IMR-90 (cell line): ENCODE measurements around the gene CCL4. TPM values are rescaled to one million over a fixed set of nuclear protein-coding genes. Genes with fewer than 3 reads are reported as not detected.

ENCODE experiments used
- ATAC-seq: fragments of 200-7000 bp; cut with Tn5 transposase; 2 replicates; pipeline ENCODE4 v1.9.1; 2020; ENCODE audit warnings: low read depth, mild to moderate bottlenecking, moderate library complexity
- BruUV-seq: library from RNA; stranded (reverse); fragments of 400-500 nt; replicated peaks from 2 replicates; lab custom pipeline; 2021; lab: Mats Ljungman, UMichigan
- CTCF ChIA-PET: fragments of 300-600 bp; formaldehyde crosslinking; extraction: SDS; loops from one replicate; lab custom pipeline; 2021; ENCODE audit warnings: antibody characterized with exemption; lab: Yijun Ruan, JAX
- POLR2A ChIA-PET: fragments of 300-600 bp; sonication (Branson Sonifier 250); formaldehyde crosslinking; loops from one replicate; lab custom pipeline; 2022; ENCODE audit warnings: antibody characterized with exemption; ENCODE audit not compliant: unreplicated experiment; lab: Charles Lee
- DNase-seq: peaks from one replicate; pipeline ENCODE4 v3.0.0; 2013
- H2AFZ ChIP-seq: replicated peaks from 2 replicates; pipeline ENCODE3; 2013; ENCODE audit warnings: low read length, mild to moderate bottlenecking; ENCODE audit not compliant: poor library complexity
- H2AK5ac ChIP-seq: 2 replicates; pipeline ENCODE4 v1.6.1; 2013; ENCODE audit warnings: low read depth, low read length, inconsistent platforms
- H2AK9ac ChIP-seq: replicated peaks from 2 replicates; pipeline ENCODE3; 2013; ENCODE audit warnings: mild to moderate bottlenecking, low read depth, low read length, moderate library complexity; ENCODE audit not compliant: poor library complexity
- H2BK120ac ChIP-seq: 2 replicates; pipeline ENCODE4 v1.6.1; 2013; ENCODE audit warnings: low read depth, low read length, inconsistent platforms
- H2BK15ac ChIP-seq: 3 replicates; pipeline ENCODE4 v1.6.1; 2013; ENCODE audit warnings: low read depth, low read length, inconsistent platforms
- H2BK20ac ChIP-seq: 2 replicates; pipeline ENCODE4 v1.6.1; 2013; ENCODE audit warnings: low read depth, mild to moderate bottlenecking, inconsistent platforms, low read length, moderate library complexity
- H2BK5ac ChIP-seq: 2 replicates; pipeline ENCODE4 v1.6.1; 2013; ENCODE audit warnings: mild to moderate bottlenecking, low read depth, low read length, inconsistent platforms; ENCODE audit not compliant: poor library complexity, severe bottlenecking
- H3K14ac ChIP-seq: replicated peaks from 2 replicates; pipeline ENCODE4 v1.6.1; 2013; ENCODE audit warnings: low read depth, low read length, inconsistent platforms
- H3K18ac ChIP-seq: 2 replicates; pipeline ENCODE4 v1.6.1; 2013; ENCODE audit warnings: low read depth, low read length, control low read depth
- H3K23ac ChIP-seq: 2 replicates; pipeline ENCODE4 v1.6.1; 2013; ENCODE audit warnings: low read depth, low read length, inconsistent platforms
- H3K27ac ChIP-seq: 2 replicates; pipeline ENCODE4 v1.5.1; 2013; ENCODE audit warnings: mild to moderate bottlenecking, control low read depth, low read length; ENCODE audit not compliant: insufficient read depth
- H3K27me3 ChIP-seq: 2 replicates; pipeline ENCODE4 v1.6.1; 2013; ENCODE audit warnings: low read length; ENCODE audit not compliant: control insufficient read depth, insufficient read depth
- H3K36me3 ChIP-seq: 2 replicates; pipeline ENCODE4 v1.6.1; 2013; ENCODE audit warnings: low read length, mixed read lengths; ENCODE audit not compliant: control insufficient read depth, insufficient read depth
- H3K4ac ChIP-seq: 2 replicates; pipeline ENCODE4 v1.6.1; 2013; ENCODE audit warnings: low read depth, low read length, inconsistent platforms
- H3K4me1 ChIP-seq: 2 replicates; pipeline ENCODE4 v1.6.1; 2013; ENCODE audit warnings: low read length, mixed read lengths; ENCODE audit not compliant: control insufficient read depth, insufficient read depth
- H3K4me2 ChIP-seq: 2 replicates; pipeline ENCODE4 v1.6.1; 2013; ENCODE audit warnings: low read depth, mild to moderate bottlenecking, control low read depth, low read length, moderate library complexity
- H3K4me3 ChIP-seq: 2 replicates; pipeline ENCODE4 v1.5.1; 2013; ENCODE audit warnings: low read depth, mild to moderate bottlenecking, control low read depth, low read length, moderate library complexity; ENCODE audit not compliant: insufficient read depth
- H3K56ac ChIP-seq: 2 replicates; pipeline ENCODE4 v1.6.1; 2013; ENCODE audit warnings: low read length, inconsistent platforms; ENCODE audit not compliant: insufficient read depth; ENCODE audit errors: extremely low read depth
- H3K79me1 ChIP-seq, 2 experiments: 2 replicates each; pipeline ENCODE4 v1.6.1; 2013; ENCODE audit warnings: low read length in 2 of 2, inconsistent platforms in 1 of 2, low read depth in 1 of 2
- H3K9ac ChIP-seq: 2 replicates; pipeline ENCODE4 v1.6.1; 2013; ENCODE audit warnings: low read depth, low read length, control low read depth
- H3K9me1 ChIP-seq: 2 replicates; pipeline ENCODE4 v1.6.1; 2013; ENCODE audit warnings: low read length, inconsistent platforms; ENCODE audit not compliant: insufficient read depth
- H3K9me3 ChIP-seq: 2 replicates; pipeline ENCODE4 v1.6.1; 2013; ENCODE audit warnings: low read length; ENCODE audit not compliant: control insufficient read depth, insufficient read depth
- H4K20me1 ChIP-seq: 2 replicates; pipeline ENCODE4 v1.6.1; 2013; ENCODE audit warnings: low read length, inconsistent platforms; ENCODE audit not compliant: insufficient read depth
- H4K5ac ChIP-seq: 2 replicates; pipeline ENCODE4 v1.6.1; 2013; ENCODE audit warnings: mild to moderate bottlenecking, low read depth, low read length, control low read depth
- H4K8ac ChIP-seq, 2 experiments: 2 replicates each; pipeline ENCODE4 v1.6.1; 2013; ENCODE audit warnings: low read depth in 2 of 2, low read length in 2 of 2, control low read depth in 1 of 2, inconsistent platforms in 1 of 2
- H4K91ac ChIP-seq: 2 replicates; pipeline ENCODE4 v1.6.1; 2013; ENCODE audit warnings: low read depth, low read length, inconsistent platforms; ENCODE audit not compliant: insufficient read depth
- BHLHE40 ChIP-seq: fragments of 150-350 bp; IDR thresholded peaks from 2 replicates; pipeline ENCODE4 v1.6.1; 2016; ENCODE audit warnings: mild to moderate bottlenecking, low read depth, low read length
- CTCF ChIP-seq: conservative IDR thresholded peaks from 2 replicates; pipeline ENCODE4 v1.5.1; 2012; ENCODE audit warnings: mild to moderate bottlenecking, low read depth, low read length, improper control_type of control experiment
- MXI1 ChIP-seq: IDR thresholded peaks from 2 replicates; pipeline ENCODE4 v1.6.1; 2012; ENCODE audit warnings: low read depth, mild to moderate bottlenecking, low read length, moderate library complexity, borderline replicate concordance
- POLR2A ChIP-seq: IDR thresholded peaks from 2 replicates; pipeline ENCODE4 v1.6.1; 2012; ENCODE audit warnings: mild to moderate bottlenecking, low read depth, low read length
- RCOR1 ChIP-seq: IDR thresholded peaks from 2 replicates; pipeline ENCODE4 v1.6.1; 2012; ENCODE audit warnings: mild to moderate bottlenecking, low read length, improper control_type of control experiment; ENCODE audit not compliant: insufficient replicate concordance
- USF2 ChIP-seq: fragments of 150-350 bp; IDR thresholded peaks from 2 replicates; pipeline ENCODE4 v1.6.1; 2017; ENCODE audit warnings: mild to moderate bottlenecking, antibody characterized with exemption, low read length, low read depth
- WGBS, 2 experiments: methylation state at CpG; one replicate each; pipeline versions ENCODE4 v1.1.5 to v1.1.7; 2013; ENCODE audit warnings: missing lambda C conversion rate in 2 of 2; ENCODE audit not compliant: insufficient read length in 1 of 2; ENCODE audit errors: extremely low coverage in 2 of 2; 5-methylcytosine and 5-hydroxymethylcytosine counted together
- dilution Hi-C: fragments of 300-500 bp; cut with HindIII; formaldehyde crosslinking; loops from one replicate; pipeline ENCODE4 v1.14.3; 2018; ENCODE audit warnings: low sequenced_read_pairs; ENCODE audit not compliant: unreplicated experiment
- in situ Hi-C: fragments of 300-500 bp; cut with MboI; formaldehyde crosslinking; loops from 3 replicates; pipeline ENCODE4 v1.14.3; 2019; ENCODE audit warnings: low sequenced_read_pairs, inconsistent platforms, mixed read lengths
- intact Hi-C: fragments of 100-400 bp; cut with micrococcal nuclease; formaldehyde crosslinking; loops from 2 replicates; pipeline ENCODE4 v1.10.0; 2022
- polyA plus RNA-seq, 3 experiments: library from polyadenylated mRNA; depleted of rRNA; stranded (reverse); fragments of >200 nt; gene quantifications; 2 replicates each; pipeline ENCODE4 v1.2.3, GENCODE V29; 2012; ENCODE audit warnings: low replicate concordance in 1 of 3
- total RNA-seq: library from RNA; depleted of rRNA; stranded (reverse); fragments of >200 nt; gene quantifications from 2 replicates; pipeline ENCODE4 v1.2.3, GENCODE V29; 2012

CCL4 gene
- total and polyA plus RNA-seq, 2 of the 4 experiments (the other 2 are of a cell fraction) = not detected

DNA sequence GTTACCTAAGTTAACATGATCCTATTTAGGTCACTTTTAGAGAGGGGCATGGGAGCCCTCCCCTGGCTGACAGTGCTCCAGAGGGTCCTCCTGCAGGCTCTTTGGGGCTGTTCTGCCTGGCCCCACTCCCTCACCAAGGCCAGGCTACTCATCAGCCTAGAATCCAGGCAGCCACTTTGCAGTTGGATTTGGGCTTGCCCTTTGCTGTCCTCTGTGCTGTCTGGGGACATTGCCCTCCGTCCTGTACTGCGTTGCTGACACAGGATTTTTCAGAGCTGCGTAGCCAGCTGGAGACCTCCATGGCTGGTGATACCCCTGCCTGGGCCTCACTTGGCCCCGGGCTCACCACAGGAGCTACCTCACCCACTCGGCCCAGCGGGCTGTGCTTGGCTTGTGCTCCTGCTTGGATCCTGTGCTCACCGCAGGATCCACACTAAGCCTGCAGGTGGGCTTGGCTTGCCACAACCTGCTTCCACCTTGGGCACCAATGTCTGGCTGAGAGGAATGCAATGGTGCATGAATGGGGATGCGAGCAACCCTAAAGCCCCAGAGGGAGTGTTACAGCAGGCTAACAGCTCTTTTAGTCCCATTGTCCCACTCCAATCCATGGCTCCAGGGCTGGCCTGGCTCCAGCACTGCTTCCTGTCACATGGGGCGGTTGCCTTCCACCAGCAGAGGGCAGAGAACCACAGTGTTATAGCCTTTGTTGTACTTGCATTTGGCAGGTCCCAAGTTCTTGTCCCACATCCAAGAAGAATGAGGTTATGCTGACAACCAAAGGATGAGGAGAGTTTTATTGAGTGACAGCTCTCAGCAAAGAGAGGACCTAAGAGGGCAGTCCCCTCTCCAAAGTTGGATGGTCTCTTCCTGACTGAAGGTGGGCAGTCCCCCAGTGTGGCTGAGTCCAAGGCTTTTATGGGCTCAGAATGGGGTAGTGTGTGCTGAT lies 21.5 kb downstream of the CCL4 start (continued):
- no peak for TF ChIP-seq USF2

GRCh38 chr17:36127199-36127893 lies 23.7 kb downstream of the CCL4 start:
- intact Hi-C loops (no loop called here), in situ Hi-C loops (no loop called here)

More at GRCh38 chr17:36127199-36127893, 23.7 kb downstream of the CCL4 start:
- Histone ChIP-seq H2BK15ac (no peak overlapping the region), H3K27ac (no peak overlapping the region), H4K20me1 (no peaks in the 10 kb centered on the region), H3K23ac (no peak overlapping the region), H3K14ac (no peak overlapping the region), H3K9me3 (peaks cover 4% of the 10 kb centered on the region; the same call in 1 of the 2 replicates), H3K56ac (no peak overlapping the region), H4K8ac (no peak overlapping the region), H3K4me2 (no peak overlapping the region), H2AK5ac (no peak overlapping the region), H3K79me1 (no peaks in the 10 kb centered on the region), H3K4me3 (no peak overlapping the region), H3K9ac (no peak overlapping the region), H3K27me3 (no peaks in the 10 kb centered on the region), H3K36me3 (no peaks in the 10 kb centered on the region), H3K4ac (no peak overlapping the region), H2AK9ac (no peak overlapping the region), H2BK20ac (no peak overlapping the region), H4K91ac (no peak overlapping the region), H2AFZ (no peak overlapping the region), H3K4me1 (no peaks in the 10 kb centered on the region), H3K9me1 (no peaks in the 10 kb centered on the region), H2BK5ac (no peak overlapping the region), H4K5ac (no peak overlapping the region), H2BK120ac (no peak overlapping the region), H3K18ac (no peak overlapping the region)
- BruUV-seq = no TSS peak
- DNase-seq = no peak
- ChIA-PET POLR2A (no interaction called here), CTCF (no interaction called here)
- WGBS, 2 experiments = 40% methylated on average over 1 of the region's 7 CpGs; no CpG with 5 or more reads in 1 of the 2 experiments
- dilution Hi-C loops = no loop called here
- TF ChIP-seq BHLHE40 (no peak), MXI1 (no peak), CTCF (no peak), RCOR1 (no peak), POLR2A (no peak)
- no peak for ATAC-seq
